HG03432 (cell line): ENCODE data around the gene GEMIN8.
A peak's percentile ranks its signal among the peaks of the same experiment; 100 is the strongest.

Source experiments
- ATAC-seq: cut with Tn5 transposase; IDR thresholded peaks from one replicate; pipeline ENCODE4 v1.9.1; 2021; ENCODE audit warnings: mild to moderate bottlenecking, moderate library complexity; ENCODE audit not compliant: unreplicated experiment

Gene GEMIN8

DNA sequence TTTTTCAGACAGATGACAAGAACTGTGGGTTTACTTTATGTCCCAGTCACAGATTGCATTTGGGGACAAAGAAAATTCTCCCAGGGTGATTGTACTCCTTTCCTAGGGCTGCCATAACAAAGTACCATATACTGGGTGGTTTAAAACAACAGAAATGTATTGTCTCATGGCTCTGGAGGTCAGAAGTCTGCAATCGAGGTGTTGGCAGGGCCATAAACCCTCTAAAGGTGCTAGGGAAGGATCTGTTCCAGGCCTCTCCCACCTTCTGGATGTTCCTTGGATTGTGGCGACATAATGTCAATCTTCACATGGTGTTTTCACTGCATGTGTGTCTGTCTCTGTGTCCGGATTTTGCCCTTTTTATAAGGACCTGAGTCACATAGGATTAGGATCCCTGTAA, 12.3 kb downstream of the GEMIN8 start:
- no peak for ATAC-seq

DNA sequence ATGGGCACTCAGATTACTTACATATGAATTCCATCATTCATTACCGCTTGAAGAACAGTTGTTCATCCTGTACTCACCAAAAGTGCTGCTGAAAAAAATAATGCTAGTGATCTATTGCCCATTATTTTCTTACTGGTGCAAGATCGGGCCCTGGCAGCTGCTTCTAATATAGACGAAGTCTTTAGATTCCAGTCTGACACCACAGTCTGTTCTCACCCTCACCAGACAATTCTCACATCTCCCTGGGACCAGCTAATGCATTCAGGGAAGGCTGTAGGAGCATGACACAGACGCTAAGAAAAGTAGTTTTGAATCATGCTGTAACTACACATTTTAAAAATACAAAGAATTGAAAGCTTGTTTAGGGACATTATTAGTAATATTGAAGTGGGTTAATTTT, 13.8 kb downstream of the GEMIN8 start:
- ATAC-seq: no peak

DNA sequence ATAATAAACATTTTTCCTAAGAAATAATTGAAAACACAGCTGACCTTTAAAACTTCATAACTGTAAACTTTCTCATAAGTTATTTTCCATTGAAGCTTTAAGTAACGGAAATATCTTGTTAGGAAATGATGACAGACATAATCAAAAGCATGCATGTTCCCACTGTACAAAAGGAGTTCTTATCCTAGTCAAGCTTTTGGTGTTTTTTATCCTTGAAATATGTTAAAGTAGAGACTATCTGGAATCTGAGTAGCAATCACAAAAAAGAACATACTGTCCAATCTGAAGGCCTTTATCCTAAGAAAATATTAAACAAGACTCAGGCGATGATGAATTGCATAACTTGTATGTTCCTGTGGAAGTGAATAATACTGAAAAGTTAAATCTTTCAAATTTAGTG, 14.4 kb downstream of the GEMIN8 start:
- no peak for ATAC-seq

DNA sequence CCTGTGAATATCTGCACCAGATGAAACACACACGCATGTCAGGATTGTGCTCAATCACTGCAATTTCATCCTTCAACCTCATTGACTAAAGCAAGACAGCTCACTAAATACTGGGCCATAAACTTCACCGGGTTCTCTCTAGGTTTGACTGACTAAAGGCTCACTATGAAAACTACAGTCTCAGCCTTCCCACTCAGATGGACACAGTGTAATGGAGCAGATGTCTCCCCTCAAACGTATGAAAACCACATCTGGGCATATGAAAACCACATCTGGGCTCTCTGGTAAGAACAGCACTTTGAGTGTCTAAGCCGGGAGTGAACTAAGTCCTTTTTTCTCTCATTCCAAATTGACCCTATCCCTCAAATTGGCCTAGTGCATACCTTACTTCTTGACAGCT, 15.2 kb downstream of the GEMIN8 start:
- no peak for ATAC-seq

DNA sequence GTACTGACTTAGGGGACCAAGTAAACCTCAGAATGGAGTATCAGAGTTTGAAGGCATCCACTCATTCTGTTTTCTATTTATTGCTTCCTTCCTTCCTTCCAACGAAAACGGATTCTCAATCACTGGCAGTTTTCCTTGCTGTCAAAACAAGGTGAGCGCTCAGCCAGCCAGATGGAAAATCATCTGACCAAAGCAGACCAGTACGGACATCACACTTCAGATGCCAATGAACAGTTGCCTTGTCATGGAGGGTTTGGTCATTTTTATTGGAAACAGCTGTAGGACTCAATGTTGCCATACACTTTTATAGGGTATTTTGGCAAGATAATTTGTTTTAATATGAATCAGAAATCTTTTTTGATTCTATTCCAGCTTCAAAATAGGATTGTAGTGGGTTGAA, 16.6 kb downstream of the GEMIN8 start:
- ATAC-seq: no peak

DNA sequence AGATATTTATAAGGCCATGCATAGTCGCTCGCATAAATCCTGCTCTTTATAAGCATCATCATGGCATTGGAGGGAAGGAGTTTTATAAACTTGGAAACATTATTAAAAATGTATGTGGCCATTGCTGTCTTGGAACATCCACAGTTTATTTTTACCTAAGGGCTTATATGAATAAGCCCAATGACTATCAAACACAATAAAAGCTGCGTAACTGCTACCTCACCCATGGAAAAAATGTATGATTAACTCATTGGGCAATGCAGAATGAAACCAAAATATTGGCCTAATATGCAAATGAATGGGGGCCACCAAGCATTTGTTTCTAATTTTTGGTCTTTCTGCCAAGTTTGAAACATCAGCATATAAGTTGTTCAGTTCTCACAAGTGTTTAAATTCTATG, 19.1 kb downstream of the GEMIN8 start:
- ATAC-seq: no peak

DNA sequence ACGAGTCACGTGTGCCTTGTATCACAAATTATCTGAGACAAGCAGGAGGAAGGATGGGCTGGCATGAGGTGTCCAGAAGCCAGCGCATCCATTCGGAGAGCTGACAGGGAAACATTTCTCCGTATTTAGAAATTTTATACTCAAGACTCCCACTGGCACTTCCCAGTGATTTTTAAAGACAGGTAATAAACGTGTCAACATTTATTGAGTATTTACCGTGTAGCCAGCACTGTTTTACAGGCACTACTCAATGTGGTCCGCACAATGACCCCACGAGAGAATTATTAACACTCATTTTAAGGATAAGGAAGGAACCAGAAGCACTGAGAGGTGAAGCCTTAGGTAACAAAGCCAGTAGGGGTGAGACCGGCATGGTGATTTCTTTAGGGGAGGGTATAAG, 23.2 kb downstream of the GEMIN8 start:
- no peak for ATAC-seq

DNA sequence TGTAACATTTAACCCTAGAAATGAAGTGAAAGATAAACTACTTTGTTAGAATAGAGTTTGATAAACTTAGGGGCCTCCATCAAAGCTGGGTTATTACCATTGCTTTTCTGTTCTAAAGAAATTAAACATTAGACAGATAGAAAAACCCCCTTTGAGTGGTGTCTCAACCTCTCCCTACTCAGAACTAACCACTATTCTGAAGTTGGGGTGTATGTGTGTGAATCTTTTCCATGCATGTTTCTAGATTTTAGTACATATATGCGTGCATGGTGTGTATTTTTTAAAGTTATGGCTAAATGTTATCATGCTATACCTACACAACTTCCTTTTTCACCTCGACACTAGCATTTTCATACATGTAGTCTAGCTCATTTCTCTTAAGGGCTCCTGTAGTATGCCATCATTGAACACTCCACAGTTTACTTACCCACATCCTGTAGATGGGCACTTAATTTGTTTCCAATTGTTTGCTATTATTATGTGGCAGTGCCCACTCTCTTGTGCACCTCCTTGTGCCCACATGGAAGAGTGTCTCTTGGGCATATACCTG, 25.7 kb downstream of the GEMIN8 start:
- no peak for ATAC-seq

DNA sequence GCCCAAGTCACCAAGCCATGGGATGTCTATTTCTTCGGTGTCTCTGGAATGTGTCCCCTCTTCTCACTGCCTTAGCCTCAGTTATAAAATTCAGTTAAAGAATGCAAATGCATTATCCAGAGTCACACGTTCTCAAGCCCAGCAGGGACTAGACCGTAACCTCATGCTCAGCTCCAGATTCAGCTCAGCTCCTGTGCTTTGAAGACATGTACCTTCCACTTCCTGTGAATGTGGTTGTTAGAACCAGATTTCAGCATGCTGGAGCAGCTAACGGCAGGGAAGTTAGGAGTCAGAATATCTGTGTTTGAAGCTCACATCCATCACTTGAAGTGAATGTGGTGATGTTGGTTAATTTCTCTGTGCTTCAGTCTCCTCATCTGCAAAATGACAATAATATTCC, 26.7 kb downstream of the GEMIN8 start:
- ATAC-seq: no peak

DNA sequence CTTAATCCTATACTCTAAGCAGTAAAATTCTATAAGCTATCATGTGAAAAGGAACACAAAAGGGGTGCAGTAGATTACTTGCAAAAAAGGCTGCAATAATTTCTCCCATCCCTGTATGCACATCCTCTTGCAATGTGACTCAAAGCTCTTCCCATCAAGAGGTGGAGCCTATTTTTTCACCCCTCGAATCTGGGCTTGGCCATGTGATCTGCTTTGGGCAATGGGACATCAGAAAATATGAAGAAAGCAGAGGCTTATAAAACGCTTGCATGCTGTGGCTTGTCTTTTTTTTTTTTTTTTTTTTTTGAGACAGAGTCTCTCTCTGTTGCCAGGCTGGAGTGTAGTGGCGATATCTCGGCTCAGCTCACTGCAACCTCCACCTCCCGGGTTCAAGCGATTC, 33.0 kb downstream of the GEMIN8 start:
- no peak for ATAC-seq

DNA sequence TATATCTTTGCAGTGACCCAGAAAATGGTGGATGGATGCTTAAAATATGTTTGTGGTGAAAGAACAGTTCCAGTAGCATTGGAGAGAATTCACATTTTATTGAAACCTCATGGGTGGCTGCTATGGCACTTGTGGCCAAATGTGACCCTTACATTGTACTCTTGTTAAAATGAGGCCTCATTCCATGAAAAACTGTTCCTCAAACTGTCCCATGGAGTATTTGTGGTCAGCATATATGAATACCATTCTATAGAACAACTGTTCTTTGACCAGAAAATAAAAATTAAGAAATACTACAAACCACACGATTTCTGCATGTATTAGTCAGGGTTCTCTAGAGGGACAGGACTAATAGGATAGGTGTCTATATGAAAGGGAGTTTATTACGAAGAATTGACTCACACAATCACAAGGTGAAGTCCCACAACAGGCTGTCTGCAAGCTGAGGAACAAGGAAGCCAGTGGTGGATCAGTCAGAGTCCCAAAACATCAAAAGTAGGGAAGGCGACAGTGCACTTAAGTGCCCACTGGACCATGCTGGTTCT, 35.1 kb downstream of the GEMIN8 start:
- no peak for ATAC-seq

DNA sequence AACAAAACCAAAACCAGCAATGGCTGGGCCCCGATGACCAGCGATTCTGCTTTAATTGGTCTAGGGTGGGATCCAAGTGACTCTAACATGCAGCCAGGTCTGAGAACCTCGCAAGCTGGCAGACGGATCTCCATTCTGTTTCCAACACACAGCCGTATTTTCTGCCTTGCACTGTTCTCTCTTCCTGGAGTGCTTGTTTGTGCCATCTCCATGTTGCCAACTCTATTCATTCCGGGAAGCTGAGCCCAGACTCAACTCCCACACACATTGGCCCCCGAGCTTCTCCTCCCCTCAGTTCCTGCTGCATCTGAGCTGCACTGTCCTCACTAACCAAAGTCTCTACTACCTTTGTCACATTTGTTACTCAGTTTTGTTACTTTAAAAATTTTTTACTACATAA, 35.6 kb downstream of the GEMIN8 start:
- no peak for ATAC-seq

DNA sequence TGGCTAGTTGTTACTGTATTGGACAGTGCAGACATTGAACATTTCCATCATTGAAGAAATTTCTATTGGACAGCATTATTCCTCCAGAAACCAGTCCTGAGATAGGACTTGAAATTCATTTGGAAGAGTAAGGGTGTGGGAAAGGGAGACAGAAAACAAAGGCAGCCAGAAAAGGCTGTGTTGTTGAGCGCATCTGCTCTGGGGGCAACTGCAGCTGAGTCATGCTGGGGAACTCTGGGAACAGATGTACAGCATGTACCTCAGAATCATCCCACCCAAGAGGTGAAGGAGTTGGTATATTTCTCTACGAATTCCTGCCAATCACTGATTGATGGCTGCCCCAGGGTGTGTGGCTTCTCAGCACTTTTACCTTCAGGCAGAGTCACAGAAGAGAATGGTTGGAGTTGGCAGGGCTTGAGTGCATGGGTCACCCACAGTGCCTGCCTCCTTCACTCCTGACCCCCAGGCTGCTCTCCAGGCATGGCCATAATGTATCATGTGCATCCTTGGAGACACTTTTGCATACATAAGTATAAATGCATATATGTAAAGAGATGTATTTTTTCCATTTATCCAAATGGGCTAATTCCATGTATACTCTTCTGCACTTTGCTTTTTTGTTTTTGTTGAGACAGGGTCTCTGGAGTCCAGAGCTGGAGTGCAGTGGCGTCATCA, 39.4 kb downstream of the GEMIN8 start:
- ATAC-seq: no peak

DNA sequence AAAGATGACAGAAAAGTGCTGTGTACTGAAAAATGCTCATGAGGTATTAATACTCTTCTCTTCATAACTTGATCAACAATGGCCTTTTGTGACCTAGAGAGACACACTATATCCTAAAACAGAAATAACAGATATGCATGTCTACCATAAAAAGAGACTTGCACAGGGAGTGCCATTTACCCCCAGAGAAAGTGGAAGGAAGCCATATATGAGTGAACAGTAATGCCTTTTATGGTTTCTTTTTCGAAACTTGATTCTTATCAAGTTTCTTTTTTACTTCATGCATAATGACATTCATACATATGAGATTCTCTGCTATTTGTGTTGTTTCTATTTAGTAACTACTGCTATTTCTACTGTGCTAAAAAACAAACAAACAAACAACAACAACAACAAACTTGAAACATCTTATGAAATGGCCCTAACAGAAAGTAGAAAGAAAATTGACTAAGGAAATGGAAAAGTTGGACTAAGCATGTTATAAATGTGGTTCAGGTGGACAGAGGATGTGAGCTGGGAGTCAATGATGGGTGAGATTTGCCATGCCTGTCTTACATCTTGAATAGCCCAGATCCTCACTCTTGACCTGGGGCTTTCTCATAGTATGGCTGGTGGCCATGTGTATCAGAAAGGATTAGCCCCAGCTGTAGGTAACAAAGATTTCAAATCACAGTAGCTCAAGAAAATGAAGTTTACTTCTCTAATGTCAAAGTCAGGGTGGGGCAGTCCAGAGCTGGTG, 43.8 kb downstream of the GEMIN8 start:
- ATAC-seq: peak; percentile 61

DNA sequence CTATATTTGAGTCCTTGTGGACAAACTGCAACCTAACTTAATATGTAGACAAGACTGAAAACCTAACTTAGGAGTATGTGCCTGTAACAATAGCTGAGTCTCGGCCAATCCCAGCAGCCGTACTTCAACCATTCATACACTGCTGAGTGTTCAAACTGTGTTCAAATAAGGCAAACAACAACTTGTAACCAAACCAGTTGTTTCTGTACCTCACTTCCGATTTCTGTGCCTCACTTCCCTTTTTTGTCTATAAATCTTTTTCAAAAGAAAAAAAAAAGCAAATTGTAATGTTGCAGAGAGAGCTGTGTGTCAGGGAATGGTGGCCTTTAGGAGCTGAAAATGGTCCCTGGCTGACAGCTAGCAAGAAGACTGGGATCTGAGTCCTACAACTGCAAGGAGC, 46.0 kb downstream of the GEMIN8 start:
- ATAC-seq: peak; percentile 45

DNA sequence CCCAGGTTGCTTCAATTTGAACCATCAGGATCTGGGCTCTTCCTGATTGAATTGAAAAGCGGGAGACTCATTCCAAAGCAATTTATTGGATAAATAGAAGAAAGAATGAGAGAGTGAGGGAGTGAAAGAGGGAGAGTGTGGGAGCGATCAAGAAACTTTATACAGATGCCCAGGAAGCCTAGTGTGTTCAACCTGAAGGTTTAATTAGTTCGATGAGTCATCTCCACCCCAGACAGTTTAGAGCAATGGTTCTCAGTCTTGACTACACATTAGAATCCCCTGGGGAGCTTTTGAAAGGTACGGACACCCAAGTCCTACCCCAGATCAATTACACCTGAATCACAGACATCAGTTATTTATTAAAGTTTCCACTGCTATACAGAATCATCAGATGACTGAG, 61.5 kb downstream of the GEMIN8 start:
- no peak for ATAC-seq

DNA sequence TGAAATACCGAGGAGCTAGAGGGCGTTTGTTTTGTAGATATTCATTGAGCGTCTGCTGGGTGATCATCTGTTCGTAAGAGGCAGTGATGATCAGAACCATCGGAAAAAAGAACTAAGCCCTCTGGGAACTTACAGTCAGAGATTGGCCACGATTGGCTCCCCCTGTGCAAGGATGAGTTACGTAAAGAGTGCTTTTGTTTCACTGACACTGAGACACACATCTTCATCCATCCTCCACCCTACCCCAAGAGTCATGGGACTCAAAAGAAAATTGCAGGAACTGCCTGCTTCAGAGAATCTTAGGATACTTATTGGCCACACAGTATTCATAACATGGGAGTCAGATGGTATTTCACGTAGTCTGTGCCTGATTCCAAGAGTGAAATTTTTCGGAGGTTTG, 62.1 kb downstream of the GEMIN8 start:
- ATAC-seq: no peak

DNA sequence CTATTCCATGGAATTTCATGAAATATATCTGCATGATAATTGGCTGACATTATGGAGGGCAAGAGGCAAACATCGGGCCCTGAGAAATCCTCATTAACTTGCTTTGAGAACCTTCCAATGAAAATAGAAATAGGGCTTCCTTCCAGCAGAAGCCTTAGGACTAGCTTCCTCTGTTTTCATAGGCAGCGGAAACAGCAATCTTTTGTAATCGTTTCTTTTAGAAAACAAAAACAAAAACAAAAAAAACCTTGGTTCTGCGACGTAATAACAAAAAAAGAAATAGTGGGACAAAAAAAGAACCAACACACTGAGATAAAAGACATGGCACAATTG, 62.9 kb downstream of the GEMIN8 start:
- no peak for ATAC-seq

DNA sequence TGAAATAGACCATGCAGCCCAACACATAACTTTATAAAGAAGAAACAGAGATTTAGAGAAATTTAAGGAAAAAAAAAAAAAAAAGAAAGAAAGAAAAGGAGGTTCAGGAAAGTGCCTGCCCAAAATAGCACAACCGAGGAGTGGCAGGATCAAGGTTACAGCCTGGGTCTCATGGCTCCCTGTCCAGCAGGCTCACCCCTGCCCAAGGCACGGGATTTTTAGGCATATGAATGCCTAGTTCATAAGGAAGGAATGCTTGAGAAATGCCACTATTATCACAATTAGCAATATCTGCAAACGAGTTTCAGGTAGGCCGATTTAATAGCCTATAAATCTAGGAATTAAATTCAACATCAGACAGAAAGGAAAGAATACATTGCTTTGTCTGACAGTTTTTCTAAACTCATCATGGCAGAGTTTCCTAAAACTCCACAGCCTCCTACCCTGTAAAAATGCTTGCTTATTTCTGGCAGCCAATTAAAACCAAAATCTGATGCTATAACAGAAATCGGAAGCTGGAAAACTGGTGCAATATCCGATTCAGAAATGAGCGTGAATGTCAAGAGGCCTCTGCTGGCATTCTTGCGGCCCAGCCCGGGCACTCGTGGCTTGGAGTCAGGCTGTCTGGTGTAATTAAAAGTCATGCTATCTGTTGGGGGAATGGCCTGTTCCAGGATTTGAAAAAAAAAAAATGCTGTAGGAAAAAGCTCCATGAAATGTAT, 63.5 kb downstream of the GEMIN8 start:
- no peak for ATAC-seq

DNA sequence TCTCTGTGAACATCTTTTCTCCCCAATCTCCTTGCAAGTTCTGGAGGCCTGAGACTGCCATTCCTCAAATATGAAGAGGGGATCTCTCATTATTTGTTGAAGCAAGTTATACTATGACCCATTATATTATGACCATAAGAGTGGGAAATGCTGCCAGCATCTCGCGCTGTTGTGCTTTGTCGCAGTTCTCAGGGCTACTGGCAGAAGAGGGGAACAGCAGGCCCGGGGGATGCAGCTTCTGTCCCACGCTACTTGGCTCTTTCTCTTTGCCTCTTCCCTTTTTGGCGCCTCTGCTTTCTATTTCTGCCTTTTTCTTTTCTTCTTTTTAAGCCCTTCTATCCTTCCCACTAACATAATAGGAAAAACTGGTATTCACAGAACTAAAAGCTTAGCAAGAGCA, 64.2 kb downstream of the GEMIN8 start:
- ATAC-seq: no peak

DNA sequence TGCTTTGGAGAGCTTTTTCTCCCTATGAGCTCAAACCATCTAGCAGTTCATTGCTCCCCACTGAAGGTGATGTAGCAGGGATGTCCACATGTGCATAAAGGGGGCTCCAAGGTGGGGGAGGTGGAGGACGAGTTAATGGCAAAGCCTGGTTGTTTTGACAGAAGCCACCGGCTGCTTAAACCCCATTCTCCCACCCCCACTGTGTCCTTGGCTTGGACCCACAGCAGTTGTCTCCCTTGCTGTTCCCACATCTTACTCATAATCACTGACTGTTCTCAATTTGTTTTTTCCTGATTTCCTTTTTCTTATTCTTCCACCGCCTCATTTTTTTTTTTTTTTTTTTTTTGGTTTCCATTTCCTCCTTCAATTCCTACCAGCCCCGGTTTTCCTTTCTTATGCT, 72.7 kb downstream of the GEMIN8 start:
- no peak for ATAC-seq
